MM.1S (cell line): ENCODE data around the gene RGS19.

Experiments
- DNase-seq: peaks from one replicate; pipeline ENCODE4 v3.0.0-alpha.2; 2015
- H2AFZ ChIP-seq: fragments of 300-600 bp; sonication (generic); 2 replicates; pipeline ENCODE4 v1.6.0; 2016; ENCODE audit warnings: antibody characterized with exemption, low read length
- H3F3A ChIP-seq: fragments of 300-600 bp; sonication (generic); 2 replicates; pipeline ENCODE4 v1.6.1; 2016; ENCODE audit warnings: mild to moderate bottlenecking, antibody characterized with exemption, low read length, moderate library complexity, mixed read lengths; ENCODE audit not compliant: insufficient read depth
- H3K27ac ChIP-seq: fragments of 300-600 bp; sonication (generic); 2 replicates; pipeline ENCODE4 v1.5.1; 2016; ENCODE audit warnings: mild to moderate bottlenecking, low read length
- H3K27me3 ChIP-seq: fragments of 300-600 bp; sonication (generic); replicated peaks from 2 replicates; pipeline ENCODE4 v1.6.0; 2016; ENCODE audit warnings: low read length; ENCODE audit not compliant: insufficient read depth
- H3K36me3 ChIP-seq: fragments of 300-600 bp; sonication (generic); replicated peaks from 2 replicates; pipeline ENCODE4 v1.6.1; 2016; ENCODE audit warnings: mild to moderate bottlenecking, low read length, mixed read lengths; ENCODE audit not compliant: insufficient read depth
- H3K4me1 ChIP-seq: fragments of 300-600 bp; sonication (generic); 2 replicates; pipeline ENCODE4 v1.6.1; 2016; ENCODE audit warnings: low read length, mixed read lengths
- H3K4me2 ChIP-seq: fragments of 300-600 bp; sonication (generic); 2 replicates; pipeline ENCODE4 v1.6.0; 2016; ENCODE audit warnings: low read depth, low read length
- H3K4me3 ChIP-seq: fragments of 300-600 bp; sonication (generic); 2 replicates; pipeline ENCODE4 v1.5.1; 2016; ENCODE audit warnings: low read length, mixed read lengths
- H3K79me2 ChIP-seq: fragments of 300-600 bp; sonication (generic); 2 replicates; pipeline ENCODE4 v1.6.1; 2016; ENCODE audit warnings: mixed run types, low read length, mixed read lengths
- H3K9ac ChIP-seq: fragments of 300-600 bp; sonication (generic); 2 replicates; pipeline ENCODE4 v1.6.1; 2016; ENCODE audit warnings: low read length, mixed read lengths
- H3K9me2 ChIP-seq: fragments of 300-600 bp; sonication (generic); replicated peaks from 2 replicates; pipeline ENCODE4 v1.6.1; 2016; ENCODE audit warnings: mild to moderate bottlenecking, low read length, mixed read lengths; ENCODE audit not compliant: insufficient read depth
- H3K9me3 ChIP-seq: fragments of 300-600 bp; sonication (generic); replicated peaks from 2 replicates; pipeline ENCODE4 v1.6.1; 2016; ENCODE audit warnings: mild to moderate bottlenecking, low read length, mixed read lengths; ENCODE audit not compliant: insufficient read depth
- H4K20me1 ChIP-seq: fragments of 300-600 bp; sonication (generic); 2 replicates; pipeline ENCODE4 v1.6.1; 2016; ENCODE audit warnings: mild to moderate bottlenecking, low read length, moderate library complexity, mixed read lengths; ENCODE audit not compliant: insufficient read depth
- CTCF ChIP-seq: fragments of 300-600 bp; sonication (generic); IDR thresholded peaks from 2 replicates; pipeline ENCODE4 v1.5.1; 2016; ENCODE audit warnings: antibody characterized with exemption, low read length, mixed read lengths
- EZH2 ChIP-seq: fragments of 300-600 bp; sonication (generic); optimal IDR thresholded peaks from 2 replicates; pipeline ENCODE3; 2017; ENCODE audit warnings: low read depth, mild to moderate bottlenecking, antibody characterized with exemption, low read length, mixed read lengths
- EZH2phosphoT487 ChIP-seq: fragments of 300-600 bp; sonication (generic); IDR thresholded peaks from 2 replicates; pipeline ENCODE4 v1.6.1; 2018; ENCODE audit warnings: antibody characterized with exemption, low read length

RGS19 gene

GRCh38 chr20:64047968-64048401 lies 31.3 kb downstream of the RGS19 start:
- Histone ChIP-seq H3K9ac (no peak overlapping the region), H3K27me3 (peaks cover 82% of the 10 kb centered on the region)

GRCh38 chr20:64047046-64047389 lies 32.3 kb downstream of the RGS19 start:
- Histone ChIP-seq H3K4me3 (no peak overlapping the region), H3K27me3 (peaks cover 77% of the 10 kb centered on the region), H3K79me2 (no peaks in the 10 kb centered on the region), H3K4me2 (no peak overlapping the region), H3K9ac (no peak overlapping the region), H3K27ac (no peak overlapping the region), H3K9me2 (no peaks in the 10 kb centered on the region), H3K9me3 (no peaks in the 10 kb centered on the region), H4K20me1 (no peaks in the 10 kb centered on the region), H3K4me1 (no peaks in the 10 kb centered on the region), H3K36me3 (no peaks in the 10 kb centered on the region), H2AFZ (no peak overlapping the region), H3F3A (no peaks in the 10 kb centered on the region)
- DNase-seq = no peak
- TF ChIP-seq EZH2 (no peak), EZH2phosphoT487 (no peak)

More at GRCh38 chr20:64047968-64048401, 31.3 kb downstream of the RGS19 start:
- H2AFZ ChIP-seq = no peak overlapping the region
- no peak overlapping the region for H3K4me2 ChIP-seq
- TF ChIP-seq EZH2 (no peak), EZH2phosphoT487 (no peak), CTCF (no peak)
- H3K9me2 ChIP-seq = no peaks in the 10 kb centered on the region
- no peaks in the 10 kb centered on the region for H3K9me3 ChIP-seq
- H3K4me1 ChIP-seq = no peaks in the 10 kb centered on the region
- no peak for DNase-seq
- H3K27ac ChIP-seq = no peak overlapping the region
- no peaks in the 10 kb centered on the region for H4K20me1 ChIP-seq
- H3K79me2 ChIP-seq = no peaks in the 10 kb centered on the region
- no peaks in the 10 kb centered on the region for H3F3A ChIP-seq
- H3K36me3 ChIP-seq = no peaks in the 10 kb centered on the region
- no peak overlapping the region for H3K4me3 ChIP-seq

GRCh38 chr20:64045346-64046011 lies 33.8 kb downstream of the RGS19 start:
- no peak for TF ChIP-seq CTCF
- no peaks in the 10 kb centered on the region for H3K9me2 ChIP-seq
- no peak overlapping the region for H2AFZ ChIP-seq
- H3K27me3 ChIP-seq = peaks cover 77% of the 10 kb centered on the region
- H3K79me2 ChIP-seq = no peaks in the 10 kb centered on the region
- H3K36me3 ChIP-seq = no peaks in the 10 kb centered on the region
- H3K4me3 ChIP-seq = no peak overlapping the region
- H3K27ac ChIP-seq = no peak overlapping the region
- no peaks in the 10 kb centered on the region for H3K9me3 ChIP-seq
- no peak overlapping the region for H3K9ac ChIP-seq
- H4K20me1 ChIP-seq = no peaks in the 10 kb centered on the region
- no peaks in the 10 kb centered on the region for H3F3A ChIP-seq
- no peak overlapping the region for H3K4me2 ChIP-seq
- DNase-seq = no peak
- no peaks in the 10 kb centered on the region for H3K4me1 ChIP-seq

GRCh38 chr20:64044484-64045247 lies 34.7 kb downstream of the RGS19 start:
- no peak overlapping the region for H3K4me3 ChIP-seq
- H3K79me2 ChIP-seq = no peaks in the 10 kb centered on the region
- TF ChIP-seq CTCF (no peak), EZH2phosphoT487 (no peak), EZH2 (no peak)
- no peaks in the 10 kb centered on the region for H3K9me2 ChIP-seq
- no peak overlapping the region for H2AFZ ChIP-seq
- H3K27me3 ChIP-seq = peaks cover 77% of the 10 kb centered on the region
- H3K4me1 ChIP-seq = no peaks in the 10 kb centered on the region
- no peak overlapping the region for H3K4me2 ChIP-seq
- no peaks in the 10 kb centered on the region for H4K20me1 ChIP-seq
- H3F3A ChIP-seq = no peaks in the 10 kb centered on the region
- H3K9ac ChIP-seq = no peak overlapping the region
- no peaks in the 10 kb centered on the region for H3K9me3 ChIP-seq
- no peak for DNase-seq
- no peak overlapping the region for H3K27ac ChIP-seq
- no peaks in the 10 kb centered on the region for H3K36me3 ChIP-seq
